HL-60 (cell line): ENCODE measurements around the gene ITPA.

Experiments used
- POLR2AphosphoS5 ChIP-seq: IDR thresholded peaks from 2 replicates; pipeline ENCODE4 v1.6.1; 2012; ENCODE audit warnings: low read depth
- SPI1 ChIP-seq: IDR thresholded peaks from 2 replicates; pipeline ENCODE4 v1.6.1; 2012; ENCODE audit warnings: low read depth, mild to moderate bottlenecking, borderline replicate concordance

- TF ChIP-seq POLR2AphosphoS5 = no peak
- no peak for TF ChIP-seq SPI1
Measured at GRCh38 chr20:3231116-3231515, 21.8 kb downstream of the ITPA start.
